Mammary epithelial cell (primary cell): ENCODE measurements around the gene RIC1.

Experiments
- EZH2 ChIP-seq: IDR thresholded peaks from 2 replicates; pipeline ENCODE4 v1.6.1; 2012; ENCODE audit warnings: low read length, inconsistent platforms, borderline replicate concordance
- TF ChIP-seq, protein P1 (sequence below), 2 donors: IDR thresholded peaks in 1 of 2; conservative IDR thresholded peaks in 1 of 2; 2 replicates each; pipeline ENCODE4 v1.5.1; 2011 to 2012; ENCODE audit warnings: inconsistent platforms in 2 of 2, low read length in 2 of 2, mild to moderate bottlenecking in 2 of 2, control low read depth in 1 of 2, low read depth in 1 of 2; ENCODE audit not compliant: insufficient read depth in 1 of 2; ENCODE audit errors: extremely low read depth in 1 of 2

DNA sequence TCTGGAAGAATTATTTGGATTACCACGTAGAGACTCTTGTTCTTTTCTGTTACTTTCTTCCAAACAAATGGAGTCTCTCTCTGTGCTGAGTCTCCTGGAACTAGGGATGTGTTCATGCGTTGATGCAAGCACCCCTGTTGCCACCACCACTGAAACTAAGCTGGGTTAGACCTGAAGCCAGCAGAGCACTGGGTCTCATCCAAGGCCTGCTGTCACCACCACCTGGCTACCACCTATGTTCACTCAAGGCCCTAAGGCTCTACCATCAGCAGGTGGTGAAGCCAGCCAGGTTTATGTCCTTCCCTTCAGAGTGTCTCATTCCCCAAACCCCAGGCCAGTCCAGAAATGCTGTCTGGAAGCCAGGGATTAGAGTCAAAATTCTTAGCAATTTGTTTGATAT lies 13.3 kb downstream of the RIC1 start:
- TF ChIP-seq EZH2 = no peak
- TF ChIP-seq, protein P1, sequence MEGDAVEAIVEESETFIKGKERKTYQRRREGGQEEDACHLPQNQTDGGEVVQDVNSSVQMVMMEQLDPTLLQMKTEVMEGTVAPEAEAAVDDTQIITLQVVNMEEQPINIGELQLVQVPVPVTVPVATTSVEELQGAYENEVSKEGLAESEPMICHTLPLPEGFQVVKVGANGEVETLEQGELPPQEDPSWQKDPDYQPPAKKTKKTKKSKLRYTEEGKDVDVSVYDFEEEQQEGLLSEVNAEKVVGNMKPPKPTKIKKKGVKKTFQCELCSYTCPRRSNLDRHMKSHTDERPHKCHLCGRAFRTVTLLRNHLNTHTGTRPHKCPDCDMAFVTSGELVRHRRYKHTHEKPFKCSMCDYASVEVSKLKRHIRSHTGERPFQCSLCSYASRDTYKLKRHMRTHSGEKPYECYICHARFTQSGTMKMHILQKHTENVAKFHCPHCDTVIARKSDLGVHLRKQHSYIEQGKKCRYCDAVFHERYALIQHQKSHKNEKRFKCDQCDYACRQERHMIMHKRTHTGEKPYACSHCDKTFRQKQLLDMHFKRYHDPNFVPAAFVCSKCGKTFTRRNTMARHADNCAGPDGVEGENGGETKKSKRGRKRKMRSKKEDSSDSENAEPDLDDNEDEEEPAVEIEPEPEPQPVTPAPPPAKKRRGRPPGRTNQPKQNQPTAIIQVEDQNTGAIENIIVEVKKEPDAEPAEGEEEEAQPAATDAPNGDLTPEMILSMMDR (conservative IDR thresholded peaks at IDR 0.05 in 1 of 2, IDR thresholded peaks at IDR 0.05 in 1 of 2; ENCODE audit: extremely low read depth in 1 of 2, insufficient read depth in 1 of 2, low read depth in 1 of 2, low read length in 2 of 2) = no peak
